GM21423 (cell line): ENCODE data around the gene NKD1.
"Not testable (repeated sequence)": the region's sequence is repeated elsewhere in the genome, so short reads cannot be mapped to it uniquely, and the experiment has no call there.

Source experiments
- ATAC-seq: cut with Tn5 transposase; IDR thresholded peaks from one replicate; pipeline ENCODE4 v1.9.1; 2021; ENCODE audit warnings: mild to moderate bottlenecking, moderate library complexity; ENCODE audit not compliant: unreplicated experiment

The NKD1 gene

GRCh38 chr16:50548125-50548908 is at the start of gene NKD1:
Gene NKD1 (plus strand): TSS chr16:50548396. CDS start chr16:50548554, 158 bp downstream.
- ATAC-seq, result peak; percentile 83

GRCh38 chr16:50498431-50499155 is 49.6 kb upstream of the NKD1 start:
- no peak for ATAC-seq

GRCh38 chr16:50499254-50499653 is 48.9 kb upstream of the NKD1 start:
- ATAC-seq, result no peak

- ATAC-seq, result no peak
Observed at GRCh38 chr16:50500171-50500874, 47.9 kb upstream of the NKD1 start.

GRCh38 chr16:50501251-50501650 is 46.9 kb upstream of the NKD1 start:
- no peak for ATAC-seq

GRCh38 chr16:50501986-50502615 is 46.1 kb upstream of the NKD1 start:
- no peak for ATAC-seq

- no peak for ATAC-seq
Observed at GRCh38 chr16:50502616-50503011, 45.6 kb upstream of the NKD1 start.

GRCh38 chr16:50503868-50504531 is 44.2 kb upstream of the NKD1 start:
- not testable (repeated sequence) for ATAC-seq

- no peak for ATAC-seq
Observed at GRCh38 chr16:50505115-50505514, 43.1 kb upstream of the NKD1 start.

- no peak for ATAC-seq
Observed at GRCh38 chr16:50505714-50506542, 42.3 kb upstream of the NKD1 start.

GRCh38 chr16:50506543-50506937 is 41.7 kb upstream of the NKD1 start:
- no peak for ATAC-seq

GRCh38 chr16:50507397-50507796 is 40.8 kb upstream of the NKD1 start:
- no peak for ATAC-seq

GRCh38 chr16:50509521-50510341 is 38.5 kb upstream of the NKD1 start:
- ATAC-seq, result no peak

GRCh38 chr16:50515218-50515617 is 33.0 kb upstream of the NKD1 start:
- ATAC-seq, result no peak

- no peak for ATAC-seq
Observed at GRCh38 chr16:50516401-50516800, 31.8 kb upstream of the NKD1 start.

- no peak for ATAC-seq
Observed at GRCh38 chr16:50516890-50517289, 31.3 kb upstream of the NKD1 start.

- no peak for ATAC-seq
Observed at GRCh38 chr16:50517450-50518252, 30.5 kb upstream of the NKD1 start.

GRCh38 chr16:50519001-50519400 is 29.2 kb upstream of the NKD1 start:
- no peak for ATAC-seq
